Cardiac muscle cell (in vitro differentiated cells and primary cell): Measurements from ENCODE around the gene ZSCAN22. TPM values are rescaled to one million over a fixed set of nuclear protein-coding genes. Genes with fewer than 3 reads are reported as not detected.

Experiments used
- DNase-seq, 2 donors: peaks; one replicate each; pipeline versions ENCODE4 v3.0.0 to v3.0.0-alpha.2; 2010 to 2017; ENCODE audit warnings: low read depth in 1 of 2, low spot score in 1 of 2
- H3K27ac ChIP-seq: fragments of 200-600 bp; sonication (generic); 2 replicates; pipeline ENCODE4 v1.5.1; 2016
- H3K27me3 ChIP-seq: fragments of 200-600 bp; sonication (generic); 2 replicates; pipeline ENCODE4 v1.6.0; 2016; ENCODE audit warnings: control low read depth
- H3K36me3 ChIP-seq: fragments of 200-600 bp; sonication (generic); 2 replicates; pipeline ENCODE4 v1.5.1; 2016; ENCODE audit warnings: control low read depth
- H3K4me1 ChIP-seq: fragments of 200-600 bp; sonication (generic); 2 replicates; pipeline ENCODE4 v1.8.1; 2017; ENCODE audit warnings: low read depth, mild to moderate bottlenecking, mixed run types
- H3K4me3 ChIP-seq: fragments of 200-600 bp; sonication (generic); 2 replicates; pipeline ENCODE4 v1.5.1; 2016; ENCODE audit warnings: mild to moderate bottlenecking
- H3K9me3 ChIP-seq: fragments of 200-600 bp; sonication (generic); 2 replicates; pipeline ENCODE4 v1.5.1; 2017; ENCODE audit warnings: low read depth, mild to moderate bottlenecking, control low read depth
- CTCF ChIP-seq: IDR thresholded peaks from 2 replicates; pipeline ENCODE4 v1.5.1; 2012; ENCODE audit warnings: low read depth, mild to moderate bottlenecking, low read length
- polyA plus RNA-seq: library from polyadenylated mRNA; unstranded; fragments of >200 nt; fragmentation: Nextera tagmentation; extraction: Ambion mirVana; gene quantifications from 2 replicates; pipeline ENCODE4 v1.2.1, GENCODE V29; 2016
- total RNA-seq: library from RNA; depleted of rRNA; stranded (reverse); fragments of >200 nt; gene quantifications from 2 replicates; pipeline ENCODE4 v1.2.3, GENCODE V29; 2016

ZSCAN22 gene
- total and polyA plus RNA-seq, 2 experiments from 2014 or later = 2.5 to 4.2 TPM

GRCh38 chr19:58328999-58329398 lies 2.2 kb downstream of the ZSCAN22 start:
- Histone ChIP-seq H3K9me3 (no peaks in the 10 kb centered on the region), H3K4me3 (no peak overlapping the region), H3K4me1 (no peaks in the 10 kb centered on the region), H3K27me3 (no peaks in the 10 kb centered on the region), H3K27ac (no peak overlapping the region), H3K36me3 (no peaks in the 10 kb centered on the region)
- DNase-seq = peak in 1 of 2 donors; percentile 56
- no peak for TF ChIP-seq CTCF

DNA sequence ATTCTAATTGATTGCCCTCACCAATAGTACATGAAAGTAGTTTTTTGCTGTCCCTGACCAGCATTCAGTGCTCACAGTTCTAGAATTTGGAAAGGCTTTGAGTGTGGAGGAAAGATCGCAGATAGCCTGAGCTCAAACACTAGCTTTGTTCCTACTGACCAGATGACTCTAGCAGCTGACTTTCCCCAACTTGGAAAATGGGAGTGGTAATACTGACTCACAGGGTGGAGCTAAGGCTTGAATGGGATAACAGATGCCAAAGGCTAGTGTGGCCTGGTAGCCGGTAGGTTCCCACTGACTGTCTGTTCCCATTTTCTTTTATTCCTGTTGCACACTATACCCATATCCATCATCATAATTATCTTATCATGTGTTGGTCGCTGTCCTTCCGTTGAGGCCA lies 3.7 kb downstream of the ZSCAN22 start:
- no peaks in the 10 kb centered on the region for H3K4me1 ChIP-seq
- no peak overlapping the region for H3K4me3 ChIP-seq
- DNase-seq = peak in 1 of 2 donors; percentile 68
- H3K27me3 ChIP-seq = no peaks in the 10 kb centered on the region
- H3K9me3 ChIP-seq = no peaks in the 10 kb centered on the region
- no peak overlapping the region for H3K27ac ChIP-seq
- TF ChIP-seq CTCF = no peak
- H3K36me3 ChIP-seq = peaks cover 6% of the 10 kb centered on the region

GRCh38 chr19:58332697-58333096 lies 5.9 kb downstream of the ZSCAN22 start:
- DNase-seq = no peak
- Histone ChIP-seq H3K27ac (no peak overlapping the region), H3K36me3 (peaks cover 6% of the 10 kb centered on the region), H3K27me3 (no peaks in the 10 kb centered on the region), H3K4me1 (no peaks in the 10 kb centered on the region), H3K4me3 (no peak overlapping the region), H3K9me3 (no peaks in the 10 kb centered on the region)
- no peak for TF ChIP-seq CTCF

DNA sequence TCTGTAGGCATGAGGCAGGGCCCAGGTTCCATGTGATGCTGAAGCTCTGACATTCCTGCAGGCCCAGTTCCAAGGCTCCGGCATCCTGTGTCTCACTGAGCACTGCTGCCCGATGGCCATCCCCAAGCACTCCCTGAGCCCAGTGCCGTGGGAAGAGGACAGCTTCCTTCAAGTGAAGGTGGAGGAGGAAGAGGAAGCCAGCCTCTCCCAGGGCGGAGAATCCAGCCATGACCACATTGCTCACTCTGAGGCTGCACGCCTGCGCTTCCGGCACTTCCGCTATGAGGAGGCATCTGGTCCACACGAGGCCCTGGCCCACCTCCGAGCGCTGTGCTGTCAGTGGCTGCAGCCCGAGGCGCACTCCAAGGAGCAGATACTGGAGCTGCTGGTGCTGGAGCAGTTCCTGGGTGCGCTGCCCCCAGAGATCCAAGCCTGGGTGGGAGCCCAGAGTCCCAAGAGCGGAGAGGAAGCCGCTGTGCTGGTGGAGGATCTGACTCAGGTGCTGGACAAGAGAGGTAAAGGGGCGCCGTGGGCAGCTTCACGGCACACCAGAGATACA lies 8.0 kb downstream of the ZSCAN22 start:
- H3K4me1 ChIP-seq = no peaks in the 10 kb centered on the region
- peaks cover 6% of the 10 kb centered on the region for H3K36me3 ChIP-seq
- no peak for TF ChIP-seq CTCF
- DNase-seq = no peak
- H3K9me3 ChIP-seq = no peaks in the 10 kb centered on the region
- H3K27me3 ChIP-seq = no peaks in the 10 kb centered on the region
- H3K27ac ChIP-seq = no peak overlapping the region
- no peak overlapping the region for H3K4me3 ChIP-seq

DNA sequence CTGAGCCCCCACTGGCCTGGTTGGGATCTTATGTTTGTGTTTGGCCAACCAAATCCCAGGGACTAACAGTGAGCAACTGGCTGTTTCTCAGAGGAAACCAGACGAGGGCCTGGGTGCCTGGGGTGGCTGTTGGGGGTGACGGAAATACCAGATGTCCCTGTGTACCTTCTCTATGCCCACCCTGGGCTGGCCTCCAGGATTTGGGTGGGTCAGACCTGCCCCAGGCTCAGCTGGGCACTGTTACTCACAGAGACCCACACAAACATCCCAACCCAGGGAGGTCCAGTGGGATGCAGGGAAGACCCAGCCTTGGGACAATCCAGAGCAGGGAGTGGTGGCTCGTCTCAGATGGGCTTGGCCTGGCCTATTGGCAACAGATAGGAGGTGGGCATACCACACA lies 8.8 kb downstream of the ZSCAN22 start:
- DNase-seq = no peak
- Histone ChIP-seq H3K4me1 (no peaks in the 10 kb centered on the region), H3K27ac (no peak overlapping the region), H3K9me3 (no peaks in the 10 kb centered on the region), H3K27me3 (no peaks in the 10 kb centered on the region), H3K4me3 (no peak overlapping the region), H3K36me3 (peaks cover 6% of the 10 kb centered on the region)
- no peak for TF ChIP-seq CTCF
